PC-9 (cell line): Measurements from ENCODE around the gene FMR1NB. TPM values are rescaled to one million over a fixed set of nuclear protein-coding genes. Genes with fewer than 3 reads are reported as not detected.

Source experiments
- BruUV-seq: library from RNA; stranded (reverse); fragments of 400-500 nt; replicated peaks from 2 replicates; lab custom pipeline; 2021; lab: Mats Ljungman, UMichigan
- CTCF ChIA-PET: fragments of 300-600 bp; sonication (Branson Sonifier 250); formaldehyde crosslinking; loops from one replicate; lab custom pipeline; 2022; ENCODE audit warnings: antibody characterized with exemption; lab: Charles Lee
- POLR2A ChIA-PET: fragments of 300-600 bp; sonication (Branson Sonifier 250); formaldehyde crosslinking; loops from one replicate; lab custom pipeline; 2022; ENCODE audit warnings: antibody characterized with exemption; ENCODE audit not compliant: unreplicated experiment; lab: Charles Lee
- DNase-seq, 2 experiments: peaks; one replicate each; pipeline versions ENCODE4 v3.0.0 to v3.0.0-alpha.2; 2015 to 2022; ENCODE audit warnings: mixed read lengths in 1 of 2
- H2AFZ ChIP-seq: fragments of 200-600 bp; sonication (generic); 2 replicates; pipeline ENCODE4 v1.8.1; 2017; ENCODE audit warnings: antibody characterized with exemption
- H3F3A ChIP-seq: fragments of 200-600 bp; sonication (generic); 2 replicates; pipeline ENCODE4 v1.8.1; 2017; ENCODE audit warnings: antibody characterized with exemption, mild to moderate bottlenecking, low read depth; ENCODE audit not compliant: insufficient read depth
- H3K27ac ChIP-seq: fragments of 200-600 bp; sonication (generic); 2 replicates; pipeline ENCODE4 v1.6.1; 2016; ENCODE audit warnings: mixed run types
- H3K27me3 ChIP-seq: fragments of 200-600 bp; sonication (generic); 2 replicates; pipeline ENCODE4 v1.6.1; 2016; ENCODE audit warnings: low read depth, mixed run types; ENCODE audit not compliant: insufficient read depth
- H3K36me3 ChIP-seq: fragments of 200-600 bp; sonication (generic); 2 replicates; pipeline ENCODE4 v1.6.1; 2016; ENCODE audit warnings: low read depth, mixed run types
- H3K4me1 ChIP-seq: fragments of 200-600 bp; sonication (generic); replicated peaks from 2 replicates; pipeline ENCODE4 v1.6.1; 2016; ENCODE audit warnings: mixed run types; ENCODE audit not compliant: insufficient read depth
- H3K4me2 ChIP-seq: fragments of 200-600 bp; sonication (generic); 2 replicates; pipeline ENCODE4 v1.6.1; 2017; ENCODE audit warnings: mixed run types
- H3K4me3 ChIP-seq: fragments of 200-600 bp; sonication (generic); 2 replicates; pipeline ENCODE4 v1.6.1; 2016; ENCODE audit warnings: mixed run types
- H3K79me2 ChIP-seq: fragments of 200-600 bp; sonication (generic); 2 replicates; pipeline ENCODE4 v1.6.1; 2017; ENCODE audit warnings: low read depth, mixed run types
- H3K9me2 ChIP-seq: fragments of 200-600 bp; sonication (generic); 2 replicates; pipeline ENCODE4 v1.8.1; 2017; ENCODE audit warnings: mild to moderate bottlenecking; ENCODE audit not compliant: insufficient read depth
- H3K9me3 ChIP-seq: fragments of 200-600 bp; sonication (generic); 2 replicates; pipeline ENCODE4 v1.8.1; 2016; ENCODE audit warnings: low read depth; ENCODE audit not compliant: insufficient read depth
- H4K20me1 ChIP-seq: fragments of 200-600 bp; sonication (generic); 2 replicates; pipeline ENCODE4 v1.8.1; 2017; ENCODE audit not compliant: insufficient read depth
- CTCF ChIP-seq: fragments of 200-600 bp; sonication (generic); conservative IDR thresholded peaks from 2 replicates; pipeline ENCODE4 v1.6.1; 2017; ENCODE audit warnings: mixed run types, antibody characterized with exemption, mild to moderate bottlenecking, moderate library complexity
- EZH2 ChIP-seq: fragments of 200-600 bp; sonication (generic); IDR thresholded peaks from 2 replicates; pipeline ENCODE4 v1.8.0; 2017; ENCODE audit warnings: antibody characterized with exemption, low read depth
- intact Hi-C: fragments of 100-400 bp; cut with micrococcal nuclease; formaldehyde crosslinking; loops from one replicate; pipeline ENCODE4 v1.10.0; 2022; ENCODE audit not compliant: unreplicated experiment
- total RNA-seq: library from RNA; stranded (reverse); gene quantifications from 2 replicates; pipeline ENCODE4 v1.2.3, GENCODE V29; 2021

The FMR1NB gene
- total RNA-seq, 1 experiment from 2014 or later = not detected

GRCh38 chrX:148037020-148037419 is 55.9 kb downstream of the FMR1NB start:
- Histone ChIP-seq H3K36me3 (no peaks in the 10 kb centered on the region), H3K27ac (no peak overlapping the region), H3K9me2 (no peaks in the 10 kb centered on the region), H3K9me3 (no peaks in the 10 kb centered on the region), H3K79me2 (no peaks in the 10 kb centered on the region), H3K4me1 (no peaks in the 10 kb centered on the region), H3K4me2 (no peak overlapping the region), H3F3A (no peaks in the 10 kb centered on the region), H2AFZ (no peak overlapping the region), H4K20me1 (peaks cover 3% of the 10 kb centered on the region; the same call in 1 of the 2 replicates), H3K27me3 (peaks cover 11% of the 10 kb centered on the region; the same call in 1 of the 2 replicates), H3K4me3 (no peak overlapping the region)
- POLR2A ChIA-PET = no interaction called here
- intact Hi-C loops = no loop called here
- TF ChIP-seq CTCF = no peak
- no peak for TF ChIP-seq EZH2
- no TSS peak for BruUV-seq
- DNase-seq = no peak
- CTCF ChIA-PET = no interaction called here

- no peak for TF ChIP-seq EZH2
- no peak overlapping the region for H2AFZ ChIP-seq
- ChIA-PET CTCF (no interaction called here), POLR2A (no interaction called here)
- no peaks in the 10 kb centered on the region for H3K9me2 ChIP-seq
- H3K4me2 ChIP-seq = no peak overlapping the region
- no peaks in the 10 kb centered on the region for H4K20me1 ChIP-seq
- DNase-seq = no peak
- intact Hi-C loops = loop anchor here (10.0 kb wide), 1 partner anchor 229 kb away; no protein-coding TSS in a partner anchor
- no peak overlapping the region for H3K27ac ChIP-seq
- H3K27me3 ChIP-seq = peaks cover 11% of the 10 kb centered on the region; the same call in 1 of the 2 replicates
- no peaks in the 10 kb centered on the region for H3F3A ChIP-seq
- no peaks in the 10 kb centered on the region for H3K36me3 ChIP-seq
- no peak overlapping the region for H3K4me3 ChIP-seq
- no peaks in the 10 kb centered on the region for H3K9me3 ChIP-seq
- no TSS peak for BruUV-seq
- no peaks in the 10 kb centered on the region for H3K79me2 ChIP-seq
- no peaks in the 10 kb centered on the region for H3K4me1 ChIP-seq
Observed at GRCh38 chrX:148043271-148043855, 62.2 kb downstream of the FMR1NB start.

- Histone ChIP-seq H2AFZ (no peak overlapping the region), H3K9me2 (no peaks in the 10 kb centered on the region), H3F3A (no peaks in the 10 kb centered on the region), H3K4me2 (no peak overlapping the region), H3K4me3 (no peak overlapping the region), H3K27ac (no peak overlapping the region), H3K27me3 (no peaks in the 10 kb centered on the region), H3K79me2 (no peaks in the 10 kb centered on the region), H3K4me1 (no peaks in the 10 kb centered on the region), H3K36me3 (no peaks in the 10 kb centered on the region), H4K20me1 (no peaks in the 10 kb centered on the region), H3K9me3 (no peaks in the 10 kb centered on the region)
- ChIA-PET CTCF (interaction anchor here (0.6 to 1.1 kb wide), 2 partner anchors 572 to 1313 kb away, joined by 3 read pairs; no protein-coding TSS in a partner anchor), POLR2A (no interaction called here)
- intact Hi-C loops = loop anchor here (10.0 kb wide), 1 partner anchor 232 kb away; no protein-coding TSS in a partner anchor
- TF ChIP-seq EZH2 (no peak), CTCF (no peak)
- no peak for DNase-seq
- BruUV-seq = no TSS peak
Observed at GRCh38 chrX:148047200-148047599, 66.1 kb downstream of the FMR1NB start.
